AG04449 (cell line): ENCODE data around the gene CDCA4.

Source experiments
- CTCF ChIA-PET: fragments of 350-600 bp; formaldehyde crosslinking; extraction: SDS; loops from one replicate; lab custom pipeline; 2021; ENCODE audit warnings: antibody characterized with exemption; lab: Yijun Ruan, JAX
- POLR2A ChIA-PET: fragments of 400-600, 350-600 bp; formaldehyde crosslinking; extraction: SDS; loops from one replicate; lab custom pipeline; 2020; ENCODE audit warnings: antibody characterized with exemption, inconsistent platforms; lab: Yijun Ruan, JAX
- DNase-seq: peaks from one replicate; pipeline ENCODE4 v3.0.0-alpha.2; 2010; ENCODE audit warnings: low read depth, low spot score
- H3K4me3 ChIP-seq: 2 replicates; pipeline ENCODE4 v1.5.1; 2011; ENCODE audit warnings: low read depth, mild to moderate bottlenecking, control low read depth, low read length
- CTCF ChIP-seq: IDR thresholded peaks from one replicate; pipeline ENCODE4 v1.5.1; 2011; ENCODE audit warnings: mild to moderate bottlenecking, moderate library complexity, low read length, control low read depth, inconsistent platforms; ENCODE audit not compliant: insufficient read depth; ENCODE audit errors: missing control alignments

CDCA4 gene

GRCh38 chr14:104969741-104970230, 51.1 kb downstream of the CDCA4 start:
- ChIA-PET CTCF (interaction anchor here (0.7 to 11.8 kb wide), 8 partner anchors 10 to 75 kb away, joined by 3 to 383 read pairs (median 4); partner anchors contain the start of gene CDCA4), POLR2A (interaction anchor here (1.5 to 1.9 kb wide), 2 partner anchors 16 to 35 kb away, joined by 4 to 5 read pairs; partner anchors contain the start of gene CLBA1)
- DNase-seq: no peak
- no peak for TF ChIP-seq CTCF
- H3K4me3 ChIP-seq: peak overlapping the region; percentile 58

GRCh38 chr14:104968541-104969401, 52.1 kb downstream of the CDCA4 start:
- no peak for TF ChIP-seq CTCF
- ChIA-PET CTCF (interaction anchor here (1.2 to 11.8 kb wide), 4 partner anchors 9 to 118 kb away, joined by 4 to 383 read pairs (median 6); no protein-coding TSS in a partner anchor), POLR2A (interaction anchor here (1.9 kb wide), 1 partner anchor 34 kb away, joined by 5 read pairs; no protein-coding TSS in a partner anchor)
- peak overlapping the region; percentile 42 for H3K4me3 ChIP-seq
- no peak for DNase-seq

- ChIA-PET CTCF (interaction anchor here (1.0 to 11.8 kb wide), 5 partner anchors 8 to 119 kb away, joined by 3 to 383 read pairs (median 4); no protein-coding TSS in a partner anchor), POLR2A (interaction anchor here (0.6 to 1.0 kb wide), 2 partner anchors 21 to 57 kb away, joined by 3 to 4 read pairs; no protein-coding TSS in a partner anchor)
- TF ChIP-seq CTCF: no peak
- DNase-seq: no peak
- peak overlapping the region; percentile 42 for H3K4me3 ChIP-seq
These were observed 52.7 kb downstream of the CDCA4 start for GRCh38 chr14:104968153-104968527.

GRCh38 chr14:104967386-104968152, 53.3 kb downstream of the CDCA4 start:
- no peak for DNase-seq
- TF ChIP-seq CTCF: no peak
- H3K4me3 ChIP-seq: peak overlapping the region; percentile 42
- ChIA-PET POLR2A (interaction anchor here (0.6 to 1.0 kb wide), 3 partner anchors 21 to 114 kb away, joined by 3 to 4 read pairs (median 3); no protein-coding TSS in a partner anchor), CTCF (interaction anchor here (0.8 to 11.8 kb wide), 7 partner anchors 8 to 200 kb away, joined by 3 to 383 read pairs (median 4); no protein-coding TSS in a partner anchor)

GRCh38 chr14:104966981-104967385, 53.9 kb downstream of the CDCA4 start:
- no peak overlapping the region for H3K4me3 ChIP-seq
- no peak for DNase-seq
- TF ChIP-seq CTCF: no peak
- CTCF ChIA-PET: interaction anchor here (0.8 to 11.8 kb wide), 4 partner anchors 9 to 200 kb away, joined by 3 to 383 read pairs (median 4); no protein-coding TSS in a partner anchor
- POLR2A ChIA-PET: interaction anchor here (0.7 kb wide), 1 partner anchor 114 kb away, joined by 3 read pairs; no protein-coding TSS in a partner anchor
